Neural progenitor cell (in vitro differentiated cells): ENCODE measurements around the gene RPL7A. TPM values are rescaled to one million over a fixed set of nuclear protein-coding genes. Genes with fewer than 3 reads are reported as not detected.
"Not testable (repeated sequence)": the region's sequence is repeated elsewhere in the genome, so short reads cannot be mapped to it uniquely, and the experiment has no call there.

Experiments used
- DNase-seq: peaks from one replicate; pipeline ENCODE4 v3.0.0-alpha.2; 2016; ENCODE audit warnings: low spot score
- H2AFZ ChIP-seq: fragments of 200-600 bp; sonication (generic); replicated peaks from 2 replicates; pipeline ENCODE4 v1.6.1; 2016; ENCODE audit warnings: antibody characterized with exemption
- H3F3A ChIP-seq: fragments of 200-600 bp; sonication (generic); 2 replicates; pipeline ENCODE4 v1.6.1; 2016; ENCODE audit warnings: antibody characterized with exemption, low read depth
- H3K27ac ChIP-seq: fragments of 200-600 bp; sonication (generic); 2 replicates; pipeline ENCODE4 v1.5.1; 2016; ENCODE audit warnings: mild to moderate bottlenecking
- H3K27me3 ChIP-seq: fragments of 200-600 bp; sonication (generic); 2 replicates; pipeline ENCODE4 v1.6.1; 2016; ENCODE audit warnings: mild to moderate bottlenecking, moderate library complexity
- H3K36me3 ChIP-seq: fragments of 200-600 bp; sonication (generic); 2 replicates; pipeline ENCODE4 v1.5.1; 2016
- H3K4me1 ChIP-seq: fragments of 200-600 bp; sonication (generic); 2 replicates; pipeline ENCODE4 v1.6.1; 2016; ENCODE audit warnings: mixed run types
- H3K4me2 ChIP-seq: fragments of 200-600 bp; sonication (generic); 2 replicates; pipeline ENCODE4 v1.6.1; 2016
- H3K4me3 ChIP-seq: fragments of 200-600 bp; sonication (generic); 2 replicates; pipeline ENCODE4 v1.5.1; 2016
- H3K79me2 ChIP-seq: fragments of 200-600 bp; sonication (generic); 2 replicates; pipeline ENCODE4 v1.6.1; 2016; ENCODE audit warnings: low read depth
- H3K9ac ChIP-seq: fragments of 200-600 bp; sonication (generic); 2 replicates; pipeline ENCODE4 v1.6.1; 2016
- H3K9me3 ChIP-seq: fragments of 200-600 bp; sonication (generic); 2 replicates; pipeline ENCODE4 v1.5.1; 2016; ENCODE audit warnings: low read depth
- H4K20me1 ChIP-seq: fragments of 200-600 bp; sonication (generic); 2 replicates; pipeline ENCODE4 v1.6.1; 2016; ENCODE audit warnings: low read depth
- H3K27ac Mint-ChIP-seq: 3 replicates; pipeline ENCODE4 v1.8.0; 2021; ENCODE audit warnings: mixed read lengths
- H3K27me3 Mint-ChIP-seq: 2 replicates; pipeline ENCODE4 v1.8.0; 2022; ENCODE audit warnings: low read depth, mild to moderate bottlenecking, inconsistent platforms, moderate library complexity, mixed read lengths; ENCODE audit not compliant: insufficient read depth
- H3K36me3 Mint-ChIP-seq: 3 replicates; pipeline ENCODE4 v1.8.0; 2021; ENCODE audit warnings: mixed read lengths
- H3K4me1 Mint-ChIP-seq: 3 replicates; pipeline ENCODE4 v1.8.0; 2021; ENCODE audit warnings: mixed read lengths
- H3K4me3 Mint-ChIP-seq: 3 replicates; pipeline ENCODE4 v1.8.0; 2021; ENCODE audit warnings: mild to moderate bottlenecking, moderate library complexity, mixed read lengths
- H3K9me3 Mint-ChIP-seq: 3 replicates; pipeline ENCODE4 v1.8.0; 2020; ENCODE audit warnings: mixed read lengths
- EZH2 ChIP-seq: fragments of 200-600 bp; sonication (generic); IDR thresholded peaks from 2 replicates; pipeline ENCODE4 v1.6.1; 2017; ENCODE audit warnings: antibody characterized with exemption, mild to moderate bottlenecking, moderate library complexity
- EZH2phosphoT487 ChIP-seq: fragments of 200-600 bp; sonication (generic); IDR thresholded peaks from 2 replicates; pipeline ENCODE4 v1.6.1; 2017; ENCODE audit warnings: antibody characterized with exemption
- total RNA-seq: library from RNA; depleted of rRNA; stranded (reverse); fragments of >200 nt; gene quantifications from 2 replicates; pipeline ENCODE4 v1.2.3, GENCODE V29; 2015; ENCODE audit warnings: low replicate concordance
- TF ChIP-seq, protein P1 (sequence below): fragments of 200-600 bp; sonication (generic); IDR thresholded peaks from 2 replicates; pipeline ENCODE4 v1.5.1; 2017; ENCODE audit warnings: antibody characterized with exemption, mild to moderate bottlenecking

RPL7A gene
- total RNA-seq, 1 donor from 2014 or later, result 3,449 TPM

DNA sequence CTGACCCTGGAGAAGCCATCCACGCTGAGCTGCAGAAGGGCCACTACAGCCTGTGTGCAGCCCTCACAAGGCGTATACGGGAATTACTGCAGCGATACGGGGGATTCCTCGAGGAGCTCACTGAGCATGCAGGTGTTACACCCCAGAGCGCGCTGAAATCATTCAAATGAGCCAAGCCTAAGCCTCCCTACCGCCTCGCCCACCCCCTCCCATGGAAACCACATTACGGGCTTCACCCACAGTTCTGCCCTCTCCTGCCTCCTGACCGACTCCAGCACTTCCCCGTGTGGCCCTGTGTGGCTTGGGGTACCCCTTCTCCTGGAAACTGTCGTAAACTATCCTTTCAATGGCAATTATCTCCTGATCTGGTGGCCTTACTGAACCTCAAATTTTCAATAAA, 25.3 kb upstream of the RPL7A start:
- Histone ChIP-seq H4K20me1 (no peaks in the 10 kb centered on the region), H3K4me2 (no peak overlapping the region), H3K79me2 (no peaks in the 10 kb centered on the region), H3F3A (no peaks in the 10 kb centered on the region), H3K36me3 (no peaks in the 10 kb centered on the region), H3K9me3 (peaks cover 4% of the 10 kb centered on the region), H3K4me3 (no peak overlapping the region), H3K27ac (no peak overlapping the region), H3K4me1 (no peaks in the 10 kb centered on the region), H3K9ac (no peak overlapping the region), H3K27me3 (no peaks in the 10 kb centered on the region), H2AFZ (no peak overlapping the region)
- H3K9me3 Mint-ChIP-seq, result peaks cover 19% of the 10 kb centered on the region
- H3K4me3 Mint-ChIP-seq, result no peak overlapping the region
- peaks cover 2% of the 10 kb centered on the region for H3K36me3 Mint-ChIP-seq
- no peak overlapping the region for H3K27ac Mint-ChIP-seq
- H3K4me1 Mint-ChIP-seq, result no peaks in the 10 kb centered on the region
- peaks cover 9% of the 10 kb centered on the region for H3K27me3 Mint-ChIP-seq
- DNase-seq, result no peak
- TF ChIP-seq EZH2phosphoT487 (no peak), EZH2 (no peak)
- TF ChIP-seq, protein P1, sequence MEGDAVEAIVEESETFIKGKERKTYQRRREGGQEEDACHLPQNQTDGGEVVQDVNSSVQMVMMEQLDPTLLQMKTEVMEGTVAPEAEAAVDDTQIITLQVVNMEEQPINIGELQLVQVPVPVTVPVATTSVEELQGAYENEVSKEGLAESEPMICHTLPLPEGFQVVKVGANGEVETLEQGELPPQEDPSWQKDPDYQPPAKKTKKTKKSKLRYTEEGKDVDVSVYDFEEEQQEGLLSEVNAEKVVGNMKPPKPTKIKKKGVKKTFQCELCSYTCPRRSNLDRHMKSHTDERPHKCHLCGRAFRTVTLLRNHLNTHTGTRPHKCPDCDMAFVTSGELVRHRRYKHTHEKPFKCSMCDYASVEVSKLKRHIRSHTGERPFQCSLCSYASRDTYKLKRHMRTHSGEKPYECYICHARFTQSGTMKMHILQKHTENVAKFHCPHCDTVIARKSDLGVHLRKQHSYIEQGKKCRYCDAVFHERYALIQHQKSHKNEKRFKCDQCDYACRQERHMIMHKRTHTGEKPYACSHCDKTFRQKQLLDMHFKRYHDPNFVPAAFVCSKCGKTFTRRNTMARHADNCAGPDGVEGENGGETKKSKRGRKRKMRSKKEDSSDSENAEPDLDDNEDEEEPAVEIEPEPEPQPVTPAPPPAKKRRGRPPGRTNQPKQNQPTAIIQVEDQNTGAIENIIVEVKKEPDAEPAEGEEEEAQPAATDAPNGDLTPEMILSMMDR, result no peak

DNA sequence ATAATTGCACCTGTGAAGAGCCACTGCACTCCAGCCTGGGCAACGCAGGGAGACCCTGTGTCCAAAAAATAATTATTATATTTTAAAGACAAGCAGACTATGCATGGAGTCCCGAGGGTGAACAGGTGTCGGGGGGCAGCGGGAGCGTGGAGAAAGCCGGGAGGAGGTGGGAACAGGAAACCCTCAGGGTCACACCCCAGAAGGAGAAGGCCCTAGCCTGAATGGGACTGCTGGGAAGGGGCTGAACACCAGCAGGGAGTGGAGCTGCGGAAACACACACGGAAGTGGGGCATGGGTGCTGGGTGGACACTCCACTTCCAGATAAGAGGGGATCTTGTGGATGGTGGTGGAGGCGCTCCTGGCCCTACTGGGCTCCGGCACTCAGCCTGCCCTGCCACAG, 24.8 kb upstream of the RPL7A start:
- no peaks in the 10 kb centered on the region for H3F3A ChIP-seq
- peaks cover 12% of the 10 kb centered on the region for H3K27me3 Mint-ChIP-seq
- H4K20me1 ChIP-seq, result no peaks in the 10 kb centered on the region
- H3K36me3 ChIP-seq, result no peaks in the 10 kb centered on the region
- no peak overlapping the region for H3K9ac ChIP-seq
- H3K27ac Mint-ChIP-seq, result no peak overlapping the region
- peaks cover 4% of the 10 kb centered on the region for H3K9me3 ChIP-seq
- H3K79me2 ChIP-seq, result no peaks in the 10 kb centered on the region
- DNase-seq, result no peak
- TF ChIP-seq EZH2 (no peak), EZH2phosphoT487 (no peak)
- TF ChIP-seq, protein P1, result no peak
- no peak overlapping the region for H3K4me3 Mint-ChIP-seq
- no peaks in the 10 kb centered on the region for H3K4me1 Mint-ChIP-seq
- no peak overlapping the region for H2AFZ ChIP-seq
- H3K4me1 ChIP-seq, result no peaks in the 10 kb centered on the region
- no peaks in the 10 kb centered on the region for H3K27me3 ChIP-seq
- H3K9me3 Mint-ChIP-seq, result peaks cover 19% of the 10 kb centered on the region
- H3K4me3 ChIP-seq, result no peak overlapping the region
- no peak overlapping the region for H3K4me2 ChIP-seq
- H3K36me3 Mint-ChIP-seq, result peaks cover 3% of the 10 kb centered on the region
- no peak overlapping the region for H3K27ac ChIP-seq

DNA sequence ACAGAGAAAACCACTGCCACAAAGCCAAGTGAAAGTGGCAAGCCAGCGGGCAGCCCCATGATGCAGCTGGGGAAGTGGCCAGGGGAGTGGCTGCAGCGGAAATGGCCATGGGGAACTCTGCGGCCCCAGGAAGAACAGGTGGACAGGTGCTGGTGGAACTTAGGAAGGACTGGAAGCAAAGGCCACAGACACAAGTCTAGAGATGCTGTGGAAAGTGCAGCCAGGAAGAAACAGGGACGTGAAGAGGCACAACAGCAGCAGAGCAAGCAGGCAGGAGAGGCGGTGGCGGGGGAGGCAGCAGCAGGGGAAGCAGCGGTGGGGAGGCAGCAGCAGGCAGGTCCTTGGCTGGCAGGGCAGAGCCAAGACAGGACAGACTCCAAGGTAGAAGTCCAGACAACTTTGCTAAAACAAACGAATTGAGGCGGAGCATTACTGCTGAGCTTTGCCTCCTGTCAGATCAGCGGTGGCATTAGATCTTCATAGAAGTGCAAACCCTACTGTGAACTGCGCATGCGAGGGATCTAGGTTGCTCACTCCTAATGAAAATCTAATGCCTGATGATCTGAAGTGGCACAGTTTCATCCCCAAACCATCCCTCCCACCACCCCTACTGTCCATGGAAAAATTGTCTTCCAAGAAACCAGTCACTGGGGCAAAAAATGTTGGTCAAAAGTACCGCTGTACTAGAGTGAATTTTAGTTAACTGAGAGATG, 23.9 kb upstream of the RPL7A start:
- H3K27ac Mint-ChIP-seq, result no peak overlapping the region
- H4K20me1 ChIP-seq, result no peaks in the 10 kb centered on the region
- no peaks in the 10 kb centered on the region for H3K36me3 ChIP-seq
- H3K4me2 ChIP-seq, result no peak overlapping the region
- H3K27me3 ChIP-seq, result no peaks in the 10 kb centered on the region
- H3K4me1 ChIP-seq, result no peaks in the 10 kb centered on the region
- DNase-seq, result no peak
- H3K4me3 ChIP-seq, result no peak overlapping the region
- peaks cover 22% of the 10 kb centered on the region for H3K9me3 Mint-ChIP-seq
- no peak overlapping the region for H3K27ac ChIP-seq
- peaks cover 9% of the 10 kb centered on the region for H3K36me3 Mint-ChIP-seq
- H2AFZ ChIP-seq, result no peak overlapping the region
- peak overlapping the region; percentile 1 for H3K4me3 Mint-ChIP-seq
- H3K9me3 ChIP-seq, result peaks cover 4% of the 10 kb centered on the region
- H3K79me2 ChIP-seq, result no peaks in the 10 kb centered on the region
- TF ChIP-seq, protein P1, result no peak
- no peaks in the 10 kb centered on the region for H3F3A ChIP-seq
- H3K9ac ChIP-seq, result no peak overlapping the region
- no peaks in the 10 kb centered on the region for H3K4me1 Mint-ChIP-seq
- peaks cover 18% of the 10 kb centered on the region for H3K27me3 Mint-ChIP-seq

DNA sequence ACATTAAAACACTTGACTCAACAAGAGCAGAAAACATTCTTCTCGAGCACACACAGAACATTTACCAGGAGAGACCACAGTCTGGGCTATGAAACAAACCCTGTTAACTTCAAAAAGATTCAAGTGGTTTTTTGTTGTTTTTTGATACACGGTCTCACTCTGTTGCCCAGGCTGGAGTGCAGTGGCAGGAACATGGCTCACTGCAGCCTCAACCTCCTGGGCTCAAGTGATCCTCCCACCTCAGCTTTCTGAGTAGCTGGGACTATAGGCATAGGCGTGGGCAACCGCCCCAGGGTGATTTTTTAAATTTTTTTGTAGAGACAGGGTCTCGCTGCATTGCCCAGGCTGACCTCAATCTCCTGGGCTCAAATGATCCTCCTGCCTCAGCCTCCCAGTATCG, 21.0 kb upstream of the RPL7A start:
- peaks cover 18% of the 10 kb centered on the region for H3K9me3 Mint-ChIP-seq
- H3K9me3 ChIP-seq, result not testable (repeated sequence)

More for the DNA sequence above, 21.0 kb upstream of the RPL7A start:
- H3K4me1 Mint-ChIP-seq, H3K27me3 ChIP-seq, H3F3A ChIP-seq, H3K27ac Mint-ChIP-seq, H3K4me1 ChIP-seq, DNase-seq, H3K27ac ChIP-seq, H3K9ac ChIP-seq, H2AFZ ChIP-seq, H3K4me2 ChIP-seq, H3K4me3 Mint-ChIP-seq, H3K4me3 ChIP-seq, H3K36me3 ChIP-seq, H4K20me1 ChIP-seq, H3K79me2 ChIP-seq: not testable (repeated sequence)
- Mint-ChIP-seq H3K36me3 (peaks cover 20% of the 10 kb centered on the region), H3K27me3 (peaks cover 16% of the 10 kb centered on the region)
